Measurements from ENCODE around the gene KRTAP4-16. TPM values are rescaled to one million over a fixed set of nuclear protein-coding genes. Genes with fewer than 3 reads are reported as not detected.
A peak's percentile ranks its signal among the peaks of the same experiment; 100 is the strongest.
"Not testable (repeated sequence)": the region's sequence is repeated elsewhere in the genome, so short reads cannot be mapped to it uniquely, and the experiment has no call there.

Gene KRTAP4-16
- total RNA-seq (not detected), total RNA-seq (0 reads per million in 2 donors)

- no peak for ATAC-seq
- H3K27me3 Mint-ChIP-seq, result peaks cover 32% of the 10 kb centered on the region
These were observed at the start of gene KRTAP4-16 for GRCh38 chr17:41101586-41102259. KRTAP4-16 (minus strand) TSS chr17:41102209; CDS start chr17:41102209, 0 bp downstream.

GRCh38 chr17:41151525-41151924 lies 49.5 kb upstream of the KRTAP4-16 start:
- H3K4me1 Mint-ChIP-seq, result peaks cover 6% of the 10 kb centered on the region
- peaks cover 30% of the 10 kb centered on the region for H3K27me3 Mint-ChIP-seq
- DNase-seq (no peak), ATAC-seq (no peak)
- H3K36me3 Mint-ChIP-seq (ENCODE audit: low read depth), result no peaks in the 10 kb centered on the region
- H3K4me3 Mint-ChIP-seq, result no peak overlapping the region
- H3K27ac Mint-ChIP-seq, result no peak overlapping the region
- H3K9me3 ChIP-seq (ENCODE audit: control insufficient read depth, low read length, poor library complexity, severe bottlenecking), result no peaks in the 10 kb centered on the region

More at GRCh38 chr17:41101586-41102259, at the start of gene KRTAP4-16:
- no peak for DNase-seq
- Mint-ChIP-seq H3K4me3 (no peak within 1 kb of the TSS), H3K36me3 (ENCODE audit: low read depth) (peaks cover 4% of the 10 kb centered on the region), H3K4me1 (peaks cover 9% of the 10 kb centered on the region), H3K27ac (no peak within 1 kb of the TSS)
- H3K9me3 ChIP-seq (ENCODE audit: control insufficient read depth, low read length, poor library complexity, severe bottlenecking), result no peaks in the 10 kb centered on the region

- Mint-ChIP-seq H3K27me3 (peaks cover 20% of the 10 kb centered on the region), H3K36me3 (ENCODE audit: low read depth) (no peaks in the 10 kb centered on the region), H3K27ac (no peak overlapping the region), H3K4me1 (peaks cover 7% of the 10 kb centered on the region), H3K4me3 (no peak overlapping the region)
- H3K9me3 ChIP-seq (ENCODE audit: control insufficient read depth, low read length, poor library complexity, severe bottlenecking), result no peaks in the 10 kb centered on the region
- DNase-seq (no peak), ATAC-seq (no peak)
These were observed 48.0 kb upstream of the KRTAP4-16 start for GRCh38 chr17:41150026-41150425.

GRCh38 chr17:41149652-41149985 lies 47.6 kb upstream of the KRTAP4-16 start, which contains the start of gene KRTAP4-5:
KRTAP4-5 (minus strand) TSS chr17:41149825; CDS start chr17:41149767, 58 bp downstream.
- ATAC-seq, result no peak
- Mint-ChIP-seq H3K36me3 (ENCODE audit: low read depth) (no peaks in the 10 kb centered on the region), H3K4me3 (no peak within 1 kb of the TSS), H3K27me3 (peaks cover 17% of the 10 kb centered on the region), H3K4me1 (peaks cover 8% of the 10 kb centered on the region), H3K27ac (peak within 1 kb of the TSS; percentile 56)
- H3K9me3 ChIP-seq (ENCODE audit: control insufficient read depth, low read length, poor library complexity, severe bottlenecking), result no peaks in the 10 kb centered on the region
- DNase-seq, result no peak

- H3K27ac Mint-ChIP-seq, result peak overlapping the region; percentile 56
- ATAC-seq; H3K9me3 ChIP-seq (ENCODE audit: control insufficient read depth, low read length, poor library complexity, severe bottlenecking); H3K4me1 Mint-ChIP-seq; DNase-seq; H3K36me3 Mint-ChIP-seq (ENCODE audit: low read depth); H3K4me3 Mint-ChIP-seq: not testable (repeated sequence)
- H3K27me3 Mint-ChIP-seq, result peaks cover 12% of the 10 kb centered on the region
These were observed 47.1 kb upstream of the KRTAP4-16 start for GRCh38 chr17:41148971-41149651.

GRCh38 chr17:41147531-41148204 lies 45.7 kb upstream of the KRTAP4-16 start:
- DNase-seq (no peak), ATAC-seq (no peak)
- Mint-ChIP-seq H3K27ac (no peak overlapping the region), H3K36me3 (ENCODE audit: low read depth) (no peaks in the 10 kb centered on the region), H3K4me1 (peaks cover 5% of the 10 kb centered on the region), H3K27me3 (peaks cover 5% of the 10 kb centered on the region), H3K4me3 (no peak overlapping the region)
- H3K9me3 ChIP-seq (ENCODE audit: control insufficient read depth, low read length, poor library complexity, severe bottlenecking), result peaks cover 5% of the 10 kb centered on the region

- Mint-ChIP-seq H3K4me1 (peaks cover 5% of the 10 kb centered on the region), H3K27ac (no peak overlapping the region), H3K27me3 (peaks cover 5% of the 10 kb centered on the region), H3K4me3 (no peak overlapping the region), H3K36me3 (ENCODE audit: low read depth) (no peaks in the 10 kb centered on the region)
- H3K9me3 ChIP-seq (ENCODE audit: control insufficient read depth, low read length, poor library complexity, severe bottlenecking), result peaks cover 5% of the 10 kb centered on the region
- ATAC-seq (no peak), DNase-seq (no peak)
These were observed 43.3 kb upstream of the KRTAP4-16 start for GRCh38 chr17:41145261-41145660.

- Mint-ChIP-seq H3K27me3 (peaks cover 5% of the 10 kb centered on the region), H3K36me3 (ENCODE audit: low read depth) (no peaks in the 10 kb centered on the region)
- no peak for ATAC-seq
These were observed 42.8 kb upstream of the KRTAP4-16 start for GRCh38 chr17:41144846-41145245.

GRCh38 chr17:41141361-41141760 lies 39.4 kb upstream of the KRTAP4-16 start:
- H3K9me3 ChIP-seq (ENCODE audit: control insufficient read depth, low read length, poor library complexity, severe bottlenecking), result peaks cover 5% of the 10 kb centered on the region
- H3K4me1 Mint-ChIP-seq, result peaks cover 2% of the 10 kb centered on the region
- H3K27me3 Mint-ChIP-seq, result no peaks in the 10 kb centered on the region
- H3K27ac Mint-ChIP-seq, result no peak overlapping the region
- no peak for DNase-seq
- no peak for ATAC-seq
- H3K4me3 Mint-ChIP-seq, result no peak overlapping the region
- peaks cover 5% of the 10 kb centered on the region for H3K36me3 Mint-ChIP-seq (ENCODE audit: low read depth)

More at GRCh38 chr17:41144846-41145245, 42.8 kb upstream of the KRTAP4-16 start:
- Mint-ChIP-seq H3K4me1 (peaks cover 5% of the 10 kb centered on the region), H3K27ac (no peak overlapping the region), H3K4me3 (no peak overlapping the region)
- DNase-seq, result no peak
- peaks cover 5% of the 10 kb centered on the region for H3K9me3 ChIP-seq (ENCODE audit: control insufficient read depth, low read length, poor library complexity, severe bottlenecking)

GRCh38 chr17:41140360-41141131 lies 38.5 kb upstream of the KRTAP4-16 start, which contains the start of gene KRTAP4-6:
KRTAP4-6 (minus strand) TSS chr17:41140544; CDS start chr17:41140487, 57 bp downstream.
- Mint-ChIP-seq H3K4me1 (peaks cover 2% of the 10 kb centered on the region), H3K27me3 (no peaks in the 10 kb centered on the region), H3K4me3 (no peak within 1 kb of the TSS), H3K27ac (no peak within 1 kb of the TSS), H3K36me3 (ENCODE audit: low read depth) (peaks cover 5% of the 10 kb centered on the region)
- ATAC-seq (no peak), DNase-seq (no peak)
- H3K9me3 ChIP-seq (ENCODE audit: control insufficient read depth, low read length, poor library complexity, severe bottlenecking), result peaks cover 5% of the 10 kb centered on the region

GRCh38 chr17:41139865-41140264 lies 37.9 kb upstream of the KRTAP4-16 start:
- H3K27ac Mint-ChIP-seq; H3K4me3 Mint-ChIP-seq; H3K9me3 ChIP-seq (ENCODE audit: control insufficient read depth, low read length, poor library complexity, severe bottlenecking); H3K4me1 Mint-ChIP-seq; ATAC-seq; H3K36me3 Mint-ChIP-seq (ENCODE audit: low read depth); DNase-seq; H3K27me3 Mint-ChIP-seq: not testable (repeated sequence)

GRCh38 chr17:41133880-41134735 lies 32.1 kb upstream of the KRTAP4-16 start:
- H3K4me3 Mint-ChIP-seq, result no peak overlapping the region
- DNase-seq (no peak), ATAC-seq (peak; percentile 45)
- H3K36me3 Mint-ChIP-seq (ENCODE audit: low read depth), result peaks cover 2% of the 10 kb centered on the region
- H3K27me3 Mint-ChIP-seq, result no peaks in the 10 kb centered on the region
- peaks cover 12% of the 10 kb centered on the region for H3K4me1 Mint-ChIP-seq
- peak overlapping the region; percentile 63 for H3K27ac Mint-ChIP-seq
- H3K9me3 ChIP-seq (ENCODE audit: control insufficient read depth, low read length, poor library complexity, severe bottlenecking), result no peaks in the 10 kb centered on the region
